Common myeloid progenitor, CD34-positive (primary cell): ENCODE results near the gene CTSC.

Experiments used
- CTCF ChIA-PET: fragments of 350-600 bp; sonication (Branson Sonifier 250); formaldehyde crosslinking; loops from one replicate; lab custom pipeline; 2021; ENCODE audit warnings: antibody characterized with exemption; lab: Charles Lee
- POLR2A ChIA-PET: fragments of 350-600 bp; sonication (Branson Sonifier 250); formaldehyde crosslinking; loops from one replicate; lab custom pipeline; 2021; ENCODE audit warnings: antibody characterized with exemption; lab: Charles Lee
- DNase-seq, 3 donors: peaks; one replicate each; pipeline versions ENCODE4 v3.0.0 to v3.0.0-alpha.2; 2013
- H3K27ac ChIP-seq, 2 experiments: 1 replicate in 1 of 2; 2 replicates in 1 of 2; pipeline ENCODE4 v1.7.0; 2013; ENCODE audit warnings: inconsistent platforms in 2 of 2, low read length in 2 of 2, mild to moderate bottlenecking in 2 of 2, low read depth in 1 of 2, moderate library complexity in 1 of 2; ENCODE audit not compliant: severe bottlenecking in 2 of 2, insufficient read depth in 1 of 2, poor library complexity in 1 of 2
- H3K27me3 ChIP-seq, 5 experiments: replicated peaks in 2 of 5; 1 replicate in 3 of 5; 2 replicates in 2 of 5; pipeline versions ENCODE4 v1.6.1 to v1.7.0; 2013; ENCODE audit warnings: low read length in 4 of 5, mild to moderate bottlenecking in 2 of 5, moderate library complexity in 2 of 5, inconsistent platforms in 1 of 5; ENCODE audit not compliant: insufficient read depth in 5 of 5, control insufficient read depth in 4 of 5
- H3K36me3 ChIP-seq, 4 experiments: 1 replicate in 2 of 4; 2 replicates in 2 of 4; pipeline versions ENCODE4 v1.6.1 to v1.7.0; 2013; ENCODE audit warnings: low read length in 3 of 4, control low read depth in 1 of 4, mild to moderate bottlenecking in 1 of 4; ENCODE audit not compliant: control insufficient read depth in 4 of 4, insufficient read depth in 4 of 4
- H3K4me1 ChIP-seq, 4 experiments: 1 replicate in 3 of 4; 2 replicates in 1 of 4; pipeline versions ENCODE4 v1.6.1 to v1.7.1; 2013; ENCODE audit warnings: low read length in 3 of 4, mild to moderate bottlenecking in 3 of 4, control low read depth in 1 of 4, inconsistent platforms in 1 of 4, moderate library complexity in 1 of 4; ENCODE audit not compliant: control insufficient read depth in 4 of 4, insufficient read depth in 4 of 4; ENCODE audit errors: control extremely low read depth in 1 of 4
- H3K4me3 ChIP-seq, 7 experiments: 1 replicate in 4 of 7; 2 replicates in 3 of 7; pipeline versions ENCODE4 v1.5.1 to v1.7.0; 2013; ENCODE audit warnings: mild to moderate bottlenecking in 7 of 7, low read length in 6 of 7, moderate library complexity in 6 of 7, inconsistent platforms in 2 of 7, low read depth in 2 of 7, control low read depth in 1 of 7; ENCODE audit not compliant: insufficient read depth in 4 of 7, control insufficient read depth in 1 of 7; ENCODE audit errors: extremely low read depth in 1 of 7
- H3K9me3 ChIP-seq, 5 experiments: 1 replicate in 4 of 5; 2 replicates in 1 of 5; pipeline versions ENCODE4 v1.6.1 to v1.7.1; 2013; ENCODE audit warnings: low read length in 4 of 5, mild to moderate bottlenecking in 2 of 5, inconsistent platforms in 1 of 5, low read depth in 1 of 5, moderate library complexity in 1 of 5; ENCODE audit not compliant: control insufficient read depth in 4 of 5, insufficient read depth in 2 of 5; ENCODE audit errors: control extremely low read depth in 1 of 5
- WGBS: methylation state at CpG from one replicate; pipeline ENCODE4 v1.1.5; 2013; ENCODE audit not compliant: insufficient coverage; 5-methylcytosine and 5-hydroxymethylcytosine counted together

CTSC gene

DNA sequence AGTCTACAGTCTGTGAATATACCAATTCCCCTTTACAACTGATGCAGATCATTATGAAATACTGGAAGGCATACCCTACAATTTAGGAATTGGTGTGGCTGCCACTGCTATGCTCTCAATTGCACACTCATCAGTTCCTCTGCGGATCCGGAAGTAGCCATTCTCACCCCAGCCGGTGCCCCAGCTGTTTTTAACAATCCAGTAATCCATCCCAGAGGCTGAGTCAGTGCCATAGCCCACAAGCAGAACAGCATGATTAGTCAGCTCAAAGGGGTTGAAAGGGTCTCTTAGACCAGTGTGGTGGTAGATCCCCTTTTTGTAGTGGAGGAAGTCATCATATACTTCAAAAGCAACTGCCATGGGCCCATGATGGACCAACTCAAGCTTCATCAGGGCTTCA lies 43.6 kb downstream of the CTSC start:
- Histone ChIP-seq H3K4me1 (no peaks in the 10 kb centered on the region), H3K27ac (no peak overlapping the region), H3K36me3 (peaks cover 8 to 71% (median 29%) of the 10 kb centered on the region in 4 experiments), H3K9me3 (no peaks in the 10 kb centered on the region), H3K4me3 (no peak overlapping the region), H3K27me3 (no peaks in the 10 kb centered on the region)
- DNase-seq, result no peak
- POLR2A ChIA-PET, result no interaction called here
- 82% methylated on average over 3 of the region's 3 CpGs for WGBS
- CTCF ChIA-PET, result interaction anchor here (1.3 kb wide), 1 partner anchor 14 kb away, joined by 3 read pairs; no protein-coding TSS in a partner anchor

DNA sequence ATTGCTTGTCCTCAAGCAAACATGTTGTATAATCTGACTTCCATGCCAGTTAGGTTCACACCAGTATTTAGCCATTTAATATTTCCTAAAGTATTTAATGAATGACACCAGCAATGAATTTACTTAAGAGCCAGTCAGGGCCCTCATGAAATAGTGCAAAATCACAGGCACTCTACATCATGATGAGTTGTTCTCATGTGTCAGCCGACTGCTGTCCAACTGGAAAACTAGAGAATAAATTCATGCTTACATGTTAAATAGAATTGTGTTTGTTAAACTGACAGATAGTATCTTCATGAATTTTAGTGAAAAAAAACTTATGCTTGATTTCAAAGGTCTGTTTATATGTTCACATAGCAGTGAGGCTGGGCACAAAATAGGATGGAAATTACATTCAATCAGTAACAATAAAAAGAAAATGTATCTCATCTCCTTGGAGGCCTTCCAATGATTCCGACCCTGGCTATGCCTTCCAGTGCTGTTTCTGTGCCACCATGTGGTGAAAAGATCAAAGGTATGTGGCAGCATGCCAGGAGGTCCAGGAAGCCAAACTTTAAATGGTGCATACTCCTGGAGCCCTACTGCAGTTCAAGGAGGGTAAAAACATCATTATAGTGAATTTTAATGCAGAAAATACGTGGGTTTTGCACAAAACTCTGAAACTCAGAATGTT lies 45.2 kb downstream of the CTSC start:
- Histone ChIP-seq H3K4me3 (no peak overlapping the region), H3K27ac (no peak overlapping the region), H3K27me3 (no peaks in the 10 kb centered on the region), H3K36me3 (peaks cover 8 to 59% (median 26%) of the 10 kb centered on the region in 4 experiments), H3K4me1 (no peaks in the 10 kb centered on the region), H3K9me3 (peaks cover 0 to 1% (median 0%) of the 10 kb centered on the region in 5 experiments)
- DNase-seq, result peak in 2 of 3 donors; percentile 21 to 37
- 81% methylated on average over 3 of the region's 3 CpGs for WGBS
- ChIA-PET POLR2A (no interaction called here), CTCF (interaction anchor here (0.7 to 1.1 kb wide), 4 partner anchors 10 to 268 kb away, joined by 3 read pairs; no protein-coding TSS in a partner anchor)

GRCh38 chr11:88288560-88288959 lies 49.0 kb downstream of the CTSC start:
- H3K4me3 ChIP-seq, result no peak overlapping the region
- peaks cover 0 to 1% (median 0%) of the 10 kb centered on the region in 5 experiments for H3K9me3 ChIP-seq
- WGBS, result no CpG with 5 or more reads among the region's 1 CpG
- peaks cover 0 to 35% (median 9%) of the 10 kb centered on the region in 4 experiments for H3K36me3 ChIP-seq
- no peak overlapping the region for H3K27ac ChIP-seq
- no peak for DNase-seq
- no peaks in the 10 kb centered on the region for H3K27me3 ChIP-seq
- CTCF ChIA-PET, result no interaction called here
- POLR2A ChIA-PET, result interaction anchor here (0.6 kb wide), 1 partner anchor 9 kb away, joined by 4 read pairs; no protein-coding TSS in a partner anchor
- H3K4me1 ChIP-seq, result no peaks in the 10 kb centered on the region

DNA sequence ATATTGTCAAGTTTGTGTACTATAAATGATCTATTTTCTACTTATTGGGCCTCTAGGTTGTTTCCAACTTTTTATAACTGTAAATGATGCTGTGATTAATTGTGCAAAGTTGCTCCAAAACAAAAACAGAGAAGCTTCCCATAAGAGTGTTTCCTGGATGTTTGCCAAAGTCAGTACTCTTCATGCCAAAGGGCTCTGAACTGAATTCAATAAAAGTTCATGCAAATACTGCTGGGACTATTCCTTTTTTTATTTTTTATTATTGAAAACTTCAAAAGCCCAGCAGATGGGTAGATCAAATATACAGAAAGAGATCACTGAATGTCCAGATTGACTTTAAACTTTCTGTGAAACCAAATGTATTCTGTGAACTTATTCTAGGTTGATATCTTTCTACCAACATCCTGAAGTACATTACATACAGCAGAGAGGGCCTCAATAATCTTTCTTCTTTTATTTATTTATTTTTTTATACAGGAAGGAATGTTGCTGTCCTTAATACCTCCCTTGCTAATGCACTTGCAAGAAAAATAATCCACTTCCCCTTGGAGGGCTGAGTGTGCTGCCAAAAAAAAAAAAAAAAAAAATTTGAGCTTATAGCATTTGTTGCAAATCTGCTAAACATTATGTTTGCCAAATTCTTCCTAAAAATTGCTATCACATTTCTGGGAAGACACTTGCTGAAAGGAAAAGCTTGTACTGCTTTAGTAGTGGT lies 53.0 kb downstream of the CTSC start:
- peaks cover 0 to 1% (median 0%) of the 10 kb centered on the region in 5 experiments for H3K9me3 ChIP-seq
- DNase-seq, result no peak
- ChIA-PET POLR2A (no interaction called here), CTCF (interaction anchor here (1.1 to 1.9 kb wide), 2 partner anchors 14 to 21 kb away, joined by 3 to 5 read pairs; no protein-coding TSS in a partner anchor)
- no peaks in the 10 kb centered on the region for H3K27me3 ChIP-seq
- H3K4me1 ChIP-seq, result no peaks in the 10 kb centered on the region
- H3K36me3 ChIP-seq, result peaks cover 0 to 22% (median 1%) of the 10 kb centered on the region in 4 experiments
- H3K27ac ChIP-seq, result no peak overlapping the region
- H3K4me3 ChIP-seq, result no peak overlapping the region

- no peaks in the 10 kb centered on the region for H3K9me3 ChIP-seq
- no peaks in the 10 kb centered on the region for H3K4me1 ChIP-seq
- CTCF ChIA-PET, result interaction anchor here (1.0 to 1.9 kb wide), 3 partner anchors 10 to 23 kb away, joined by 3 to 5 read pairs (median 3); no protein-coding TSS in a partner anchor
- 100% methylated on average over 1 of the region's 1 CpG for WGBS
- DNase-seq, result no peak
- H3K27ac ChIP-seq, result no peak overlapping the region
- H3K27me3 ChIP-seq, result no peaks in the 10 kb centered on the region
- H3K4me3 ChIP-seq, result no peak overlapping the region
- POLR2A ChIA-PET, result no interaction called here
- peaks cover 0 to 17% (median 1%) of the 10 kb centered on the region in 4 experiments for H3K36me3 ChIP-seq
Observed at GRCh38 chr11:88282747-88283515, 54.6 kb downstream of the CTSC start.

DNA sequence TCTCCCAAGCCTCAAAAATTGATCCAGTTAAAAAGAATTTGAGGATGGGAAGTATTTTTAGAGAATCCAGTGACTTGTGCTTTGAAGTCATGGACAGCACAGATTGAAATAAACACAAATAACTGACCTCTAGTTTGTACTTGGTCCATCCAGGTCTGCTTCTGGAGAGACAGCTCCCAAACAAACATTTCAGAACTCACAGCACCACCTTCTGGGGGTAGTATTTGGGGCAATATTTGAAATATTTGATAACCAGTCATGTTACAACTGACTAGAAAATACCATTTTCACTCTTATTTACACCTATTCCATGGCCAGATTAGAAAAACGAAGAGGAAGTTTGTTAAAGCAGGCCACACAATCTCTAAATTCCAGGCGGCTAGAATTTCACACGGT lies 56.2 kb downstream of the CTSC start:
- Histone ChIP-seq H3K27ac (no peak overlapping the region), H3K36me3 (peaks cover 0 to 11% (median 1%) of the 10 kb centered on the region in 4 experiments), H3K4me1 (no peaks in the 10 kb centered on the region), H3K4me3 (no peak overlapping the region), H3K27me3 (no peaks in the 10 kb centered on the region), H3K9me3 (no peaks in the 10 kb centered on the region)
- POLR2A ChIA-PET, result interaction anchor here (0.7 kb wide), 1 partner anchor 12 kb away, joined by 4 read pairs; no protein-coding TSS in a partner anchor
- no CpG with 5 or more reads among the region's 3 CpGs for WGBS
- CTCF ChIA-PET, result interaction anchor here (0.8 to 1.4 kb wide), 3 partner anchors 178 to 264 kb away, joined by 3 to 4 read pairs (median 3); no protein-coding TSS in a partner anchor
- DNase-seq, result peak in 1 of 3 donors; percentile 6
